Esophagus muscularis mucosa (tissue), 2 donors: ENCODE measurements around the gene AS3MT.

Source experiments
- EP300 ChIP-seq: sonication (generic); formaldehyde crosslinking; IDR thresholded peaks from one replicate; pipeline ENCODE4 v1.6.1; 2017; ENCODE audit warnings: antibody characterized with exemption
- POLR2A ChIP-seq: fragments of 450-650 bp; IDR thresholded peaks from one replicate; pipeline ENCODE4 v1.6.1; 2017; ENCODE audit warnings: antibody characterized with exemption, moderate library complexity, mild to moderate bottlenecking, low read depth

DNA sequence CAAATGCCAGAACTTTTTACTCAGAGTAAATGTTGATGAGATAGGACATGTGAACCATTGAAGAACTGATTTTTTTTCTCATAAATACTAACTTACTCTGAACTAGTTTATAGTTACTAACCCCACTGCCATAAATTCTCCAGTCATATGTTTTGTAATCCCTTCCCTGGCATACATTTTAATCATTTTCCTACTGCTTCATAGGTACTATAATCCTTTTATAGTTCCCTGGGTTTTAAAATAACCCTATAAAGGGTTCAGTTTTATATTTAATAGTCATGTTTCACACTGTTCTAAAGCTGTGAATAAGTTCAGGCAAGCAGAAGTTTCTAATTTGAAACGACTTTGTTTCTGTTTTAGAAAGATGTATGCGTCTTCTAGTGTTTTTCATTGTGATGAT lies 77.7 kb downstream of the AS3MT start:
- no peak for TF ChIP-seq EP300
- TF ChIP-seq POLR2A, result no peak
